ENCODE data around the gene PIK3C2G.

The PIK3C2G gene

DNA sequence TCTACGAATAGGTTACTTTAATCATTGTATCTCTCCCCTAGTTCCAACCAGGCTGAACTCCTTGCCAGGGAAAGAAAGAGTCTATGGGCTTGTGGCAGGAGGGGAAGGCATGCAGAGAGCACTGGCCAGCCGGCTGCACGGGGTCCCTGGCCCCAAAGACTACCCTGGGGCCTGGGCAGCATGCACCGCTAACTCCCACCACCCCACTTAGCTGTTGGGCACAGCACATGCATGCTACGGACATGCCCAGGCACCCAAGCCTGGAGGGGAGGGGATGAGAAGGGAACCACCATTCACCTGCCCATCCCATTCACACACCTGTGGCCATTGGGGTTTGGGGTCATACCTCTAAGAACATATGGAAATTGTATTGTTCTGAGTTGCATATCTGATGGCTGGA lies 94.1 kb downstream of the PIK3C2G start:
- no peaks in the 10 kb centered on the region for H3K27me3 ChIP-seq (ENCODE audit: control insufficient read depth, low read length)
- no peaks in the 10 kb centered on the region for H3F3A ChIP-seq (ENCODE audit: control insufficient read depth, insufficient read depth)
- no peaks in the 10 kb centered on the region for H3K79me2 ChIP-seq (ENCODE audit: control insufficient read depth, low read length)
- H3K36me3 ChIP-seq (ENCODE audit: control insufficient read depth, low read length), result no peaks in the 10 kb centered on the region
- H3K9me2 ChIP-seq (replicated peaks; ENCODE audit: control insufficient read depth, low read length), result no peaks in the 10 kb centered on the region
- no peak overlapping the region for H3K4me2 ChIP-seq (ENCODE audit: low read length)
- no peaks in the 10 kb centered on the region for H3K4me1 ChIP-seq (ENCODE audit: control insufficient read depth, low read length)
- H3K4me3 ChIP-seq (ENCODE audit: low read length), result no peak overlapping the region
- no peak for TF ChIP-seq EZH2phosphoT487 (IDR thresholded peaks at IDR 0.05; ENCODE audit: borderline replicate concordance, low read length)
- TF ChIP-seq, protein P1, sequence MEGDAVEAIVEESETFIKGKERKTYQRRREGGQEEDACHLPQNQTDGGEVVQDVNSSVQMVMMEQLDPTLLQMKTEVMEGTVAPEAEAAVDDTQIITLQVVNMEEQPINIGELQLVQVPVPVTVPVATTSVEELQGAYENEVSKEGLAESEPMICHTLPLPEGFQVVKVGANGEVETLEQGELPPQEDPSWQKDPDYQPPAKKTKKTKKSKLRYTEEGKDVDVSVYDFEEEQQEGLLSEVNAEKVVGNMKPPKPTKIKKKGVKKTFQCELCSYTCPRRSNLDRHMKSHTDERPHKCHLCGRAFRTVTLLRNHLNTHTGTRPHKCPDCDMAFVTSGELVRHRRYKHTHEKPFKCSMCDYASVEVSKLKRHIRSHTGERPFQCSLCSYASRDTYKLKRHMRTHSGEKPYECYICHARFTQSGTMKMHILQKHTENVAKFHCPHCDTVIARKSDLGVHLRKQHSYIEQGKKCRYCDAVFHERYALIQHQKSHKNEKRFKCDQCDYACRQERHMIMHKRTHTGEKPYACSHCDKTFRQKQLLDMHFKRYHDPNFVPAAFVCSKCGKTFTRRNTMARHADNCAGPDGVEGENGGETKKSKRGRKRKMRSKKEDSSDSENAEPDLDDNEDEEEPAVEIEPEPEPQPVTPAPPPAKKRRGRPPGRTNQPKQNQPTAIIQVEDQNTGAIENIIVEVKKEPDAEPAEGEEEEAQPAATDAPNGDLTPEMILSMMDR (IDR thresholded peaks at IDR 0.05; ENCODE audit: low read depth, low read length, poor library complexity, severe bottlenecking), result no peak
- no peaks in the 10 kb centered on the region for H3K9me3 ChIP-seq (ENCODE audit: control insufficient read depth, insufficient read depth, low read length)
- no peak overlapping the region for H3K27ac ChIP-seq (ENCODE audit: low read depth, low read length)
- H4K20me1 ChIP-seq (ENCODE audit: control insufficient read depth, insufficient read depth, low read depth, low read length), result no peaks in the 10 kb centered on the region

DNA sequence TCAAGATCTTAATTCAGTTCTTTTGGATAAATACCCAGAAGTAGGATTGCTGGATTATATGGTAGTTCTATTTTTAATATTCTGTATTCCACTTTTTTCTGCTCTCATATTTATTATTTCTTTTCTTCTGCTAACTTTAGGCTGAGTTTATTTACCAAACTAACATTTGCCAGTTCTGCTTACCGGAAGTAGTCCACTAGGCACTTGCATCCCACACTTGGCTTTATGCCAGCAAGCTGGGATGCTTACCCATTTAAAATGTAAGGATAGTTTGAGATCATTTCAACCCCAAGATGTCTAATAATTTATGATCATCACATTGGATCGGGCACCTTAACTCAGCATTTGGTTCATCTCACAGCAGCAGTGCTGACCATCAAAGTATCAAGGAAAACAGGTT lies 96.8 kb downstream of the PIK3C2G start:
- Histone ChIP-seq H3K4me3 (ENCODE audit: low read length) (no peak overlapping the region), H4K20me1 (ENCODE audit: control insufficient read depth, insufficient read depth, low read depth, low read length) (no peaks in the 10 kb centered on the region), H3K9me2 (replicated peaks; ENCODE audit: control insufficient read depth, low read length) (no peaks in the 10 kb centered on the region), H3F3A (ENCODE audit: control insufficient read depth, insufficient read depth) (no peaks in the 10 kb centered on the region), H3K4me2 (ENCODE audit: low read length) (no peak overlapping the region), H3K9me3 (ENCODE audit: control insufficient read depth, insufficient read depth, low read length) (peaks cover 4% of the 10 kb centered on the region; the same call in 1 of the 2 replicates), H3K79me2 (ENCODE audit: control insufficient read depth, low read length) (no peaks in the 10 kb centered on the region), H3K27me3 (ENCODE audit: control insufficient read depth, low read length) (no peaks in the 10 kb centered on the region), H3K4me1 (ENCODE audit: control insufficient read depth, low read length) (no peaks in the 10 kb centered on the region), H3K27ac (ENCODE audit: low read depth, low read length) (no peak overlapping the region), H3K36me3 (ENCODE audit: control insufficient read depth, low read length) (no peaks in the 10 kb centered on the region)
- TF ChIP-seq, protein P1 (IDR thresholded peaks at IDR 0.05; ENCODE audit: low read depth, low read length, poor library complexity, severe bottlenecking), result no peak
- TF ChIP-seq EZH2phosphoT487 (IDR thresholded peaks at IDR 0.05; ENCODE audit: borderline replicate concordance, low read length), result no peak

DNA sequence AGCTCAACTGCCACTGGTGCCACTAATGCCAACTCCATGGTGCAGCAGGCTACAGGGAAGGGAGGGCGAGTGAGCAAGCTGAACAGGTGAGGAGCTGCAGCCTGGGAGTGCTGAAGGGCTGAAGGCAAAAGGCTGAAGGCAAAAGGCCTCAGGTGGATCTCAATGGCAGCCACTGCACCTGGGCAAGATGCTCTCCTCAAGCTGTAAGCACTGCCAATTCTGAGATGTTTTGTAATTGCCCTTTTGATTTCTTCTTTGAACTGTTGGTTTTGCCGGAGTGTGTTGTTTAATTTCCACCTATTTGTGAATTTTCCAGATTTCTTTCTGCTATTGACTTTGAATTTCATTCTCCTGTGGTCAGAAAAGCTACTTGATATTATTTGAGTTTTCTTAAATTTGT lies 97.6 kb downstream of the PIK3C2G start:
- H3K36me3 ChIP-seq (ENCODE audit: control insufficient read depth, low read length), result no peaks in the 10 kb centered on the region
- H3K4me3 ChIP-seq (ENCODE audit: low read length), result no peak overlapping the region
- no peaks in the 10 kb centered on the region for H3K27me3 ChIP-seq (ENCODE audit: control insufficient read depth, low read length)
- no peaks in the 10 kb centered on the region for H3F3A ChIP-seq (ENCODE audit: control insufficient read depth, insufficient read depth)
- H3K9me3 ChIP-seq (ENCODE audit: control insufficient read depth, insufficient read depth, low read length), result peaks cover 4% of the 10 kb centered on the region; the same call in 1 of the 2 replicates
- H4K20me1 ChIP-seq (ENCODE audit: control insufficient read depth, insufficient read depth, low read depth, low read length), result no peaks in the 10 kb centered on the region
- H3K4me1 ChIP-seq (ENCODE audit: control insufficient read depth, low read length), result no peaks in the 10 kb centered on the region
- TF ChIP-seq EZH2phosphoT487 (IDR thresholded peaks at IDR 0.05; ENCODE audit: borderline replicate concordance, low read length), result no peak
- TF ChIP-seq, protein P1 (IDR thresholded peaks at IDR 0.05; ENCODE audit: low read depth, low read length, poor library complexity, severe bottlenecking), result no peak
- no peak overlapping the region for H3K27ac ChIP-seq (ENCODE audit: low read depth, low read length)
- H3K4me2 ChIP-seq (ENCODE audit: low read length), result no peak overlapping the region
- H3K79me2 ChIP-seq (ENCODE audit: control insufficient read depth, low read length), result no peaks in the 10 kb centered on the region
- no peaks in the 10 kb centered on the region for H3K9me2 ChIP-seq (replicated peaks; ENCODE audit: control insufficient read depth, low read length)
